GM18526 (cell line): ENCODE measurements around the gene GPHN.

Source experiments
- POLR2A ChIP-seq: IDR thresholded peaks from 3 replicates; pipeline ENCODE4 v1.6.1; 2011; ENCODE audit not compliant: insufficient read length; ENCODE audit errors: extremely low read depth

The GPHN gene

DNA sequence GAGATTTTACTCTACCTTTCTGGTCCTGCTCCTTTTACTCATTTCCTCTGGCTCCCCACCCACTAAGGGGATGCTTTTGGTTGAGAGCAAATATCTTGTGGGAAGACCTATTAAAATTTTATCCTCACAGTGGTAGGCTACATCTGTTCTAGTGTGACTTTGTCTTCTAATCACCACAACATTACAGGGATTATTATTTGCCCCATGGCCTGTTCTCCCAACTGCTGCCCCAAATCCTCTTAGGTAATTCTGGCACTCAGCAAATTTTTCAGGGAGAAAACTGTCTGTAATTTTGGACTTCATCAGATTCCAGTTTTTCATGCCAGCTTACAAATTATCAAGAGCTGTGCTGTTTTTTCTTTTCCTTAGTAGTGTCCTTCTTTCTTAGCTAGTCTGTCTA lies 172.3 kb downstream of the GPHN start:
- TF ChIP-seq POLR2A = no peak

DNA sequence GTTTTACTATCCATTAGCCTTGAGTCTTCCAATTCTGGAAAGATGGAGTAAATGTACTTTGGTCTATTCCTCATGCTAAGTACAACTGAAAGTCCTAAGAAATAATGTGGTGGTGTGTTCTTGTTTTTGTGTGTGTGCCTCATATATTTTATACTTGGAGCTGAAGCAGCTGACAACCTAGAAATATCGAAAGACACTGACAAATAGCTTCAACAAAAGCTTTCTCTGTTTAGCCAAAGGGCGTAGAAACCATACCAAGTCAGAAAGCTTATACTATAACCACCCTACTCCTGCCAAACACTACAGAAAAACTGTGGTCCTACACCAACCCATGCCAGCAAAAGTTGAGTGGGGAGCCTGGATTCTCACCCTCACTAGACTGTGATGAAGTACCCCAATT lies 188.4 kb downstream of the GPHN start:
- no peak for TF ChIP-seq POLR2A

DNA sequence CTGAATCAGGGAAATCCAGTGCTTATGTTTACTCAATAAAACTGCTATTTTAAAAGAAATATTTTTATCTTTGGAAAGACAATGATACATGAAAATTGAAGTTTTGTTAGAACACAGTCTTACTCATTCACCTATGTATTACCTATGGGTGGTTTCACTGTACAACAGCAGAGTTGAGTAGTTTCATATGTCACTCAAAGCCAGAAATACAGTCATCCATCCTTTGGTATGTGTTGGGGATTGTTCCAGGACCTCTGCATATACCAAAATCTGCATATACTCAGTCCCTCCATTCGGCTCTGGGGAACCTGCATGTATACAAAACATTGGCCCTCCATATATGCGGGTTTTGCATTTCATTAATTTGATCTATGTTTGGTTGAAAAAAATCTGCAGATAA lies 190.6 kb downstream of the GPHN start:
- TF ChIP-seq POLR2A = no peak

DNA sequence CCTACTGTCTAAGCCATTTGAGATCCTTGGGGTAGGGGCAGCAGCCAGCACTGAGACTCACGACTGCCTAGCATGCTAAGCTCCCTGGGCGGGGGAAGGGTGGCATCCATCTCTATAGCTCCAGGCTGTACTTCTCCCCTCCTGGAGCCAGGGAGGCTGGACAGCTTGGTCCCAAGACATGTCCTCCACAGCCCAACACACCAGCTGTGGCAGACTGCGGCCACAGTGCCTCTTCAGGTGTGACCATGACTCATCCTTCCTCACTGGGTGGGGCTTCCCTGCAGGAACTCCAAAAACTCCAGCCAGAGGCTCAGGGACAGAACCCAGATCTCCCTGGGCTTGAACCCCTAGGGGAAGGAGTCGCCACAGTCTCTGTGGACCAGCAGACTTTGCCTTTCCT lies 193.9 kb downstream of the GPHN start:
- TF ChIP-seq POLR2A = no peak

DNA sequence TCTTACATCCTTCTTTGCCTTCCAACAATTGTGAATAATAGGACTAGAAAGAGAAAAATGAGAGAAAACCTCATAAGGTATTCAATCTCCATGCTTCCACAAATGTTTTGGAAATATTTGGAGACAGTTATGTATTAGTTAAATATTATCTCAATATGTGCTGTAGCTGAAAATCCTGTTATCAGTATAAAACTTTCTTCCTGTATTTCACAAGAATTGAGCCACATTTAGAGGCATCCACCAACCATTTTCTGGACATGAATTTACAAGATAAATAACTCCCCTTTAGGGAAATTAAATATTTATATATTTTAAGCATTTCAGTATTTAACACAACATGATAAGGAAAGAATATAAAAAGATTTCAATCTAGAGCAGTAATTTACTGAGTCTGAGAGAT lies 200.3 kb downstream of the GPHN start:
- TF ChIP-seq POLR2A = no peak

DNA sequence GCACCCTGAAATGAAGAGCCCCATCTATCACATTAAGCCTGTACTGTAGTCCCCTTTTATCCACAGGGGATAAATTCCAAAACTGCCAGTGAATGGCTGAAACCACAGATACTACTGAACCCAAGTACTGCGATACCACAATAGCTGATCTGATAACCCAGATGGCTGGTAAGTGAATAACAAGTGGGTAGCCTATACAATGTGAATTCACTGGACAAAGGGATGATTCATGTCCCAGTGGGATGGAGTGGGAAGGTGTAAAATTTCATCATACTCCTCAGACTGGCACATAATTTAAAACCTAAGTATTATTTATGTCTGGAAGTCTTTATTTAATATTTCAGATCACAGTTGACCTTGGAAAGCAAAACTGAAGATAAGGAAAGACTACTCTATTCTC lies 201.3 kb downstream of the GPHN start:
- TF ChIP-seq POLR2A = no peak

DNA sequence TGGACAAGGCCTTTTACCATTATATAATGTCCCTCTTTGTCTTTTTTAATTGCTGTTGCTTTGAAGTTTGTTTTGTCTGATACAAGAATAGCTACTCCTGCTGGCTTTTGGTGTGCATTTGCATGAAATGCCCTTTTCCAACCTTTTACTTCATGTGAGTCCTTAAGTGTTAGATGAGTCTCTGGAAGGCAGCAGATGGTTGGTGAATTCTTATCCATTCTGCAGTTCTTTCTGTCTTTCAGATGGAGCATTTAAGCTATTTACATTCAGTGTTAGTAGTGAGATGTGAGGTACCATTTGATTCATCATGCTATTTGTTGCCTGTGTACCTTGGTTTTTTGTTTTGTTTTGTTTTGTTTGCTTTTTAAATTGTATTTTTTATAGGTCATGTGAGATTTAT lies 208.3 kb downstream of the GPHN start:
- TF ChIP-seq POLR2A = no peak

DNA sequence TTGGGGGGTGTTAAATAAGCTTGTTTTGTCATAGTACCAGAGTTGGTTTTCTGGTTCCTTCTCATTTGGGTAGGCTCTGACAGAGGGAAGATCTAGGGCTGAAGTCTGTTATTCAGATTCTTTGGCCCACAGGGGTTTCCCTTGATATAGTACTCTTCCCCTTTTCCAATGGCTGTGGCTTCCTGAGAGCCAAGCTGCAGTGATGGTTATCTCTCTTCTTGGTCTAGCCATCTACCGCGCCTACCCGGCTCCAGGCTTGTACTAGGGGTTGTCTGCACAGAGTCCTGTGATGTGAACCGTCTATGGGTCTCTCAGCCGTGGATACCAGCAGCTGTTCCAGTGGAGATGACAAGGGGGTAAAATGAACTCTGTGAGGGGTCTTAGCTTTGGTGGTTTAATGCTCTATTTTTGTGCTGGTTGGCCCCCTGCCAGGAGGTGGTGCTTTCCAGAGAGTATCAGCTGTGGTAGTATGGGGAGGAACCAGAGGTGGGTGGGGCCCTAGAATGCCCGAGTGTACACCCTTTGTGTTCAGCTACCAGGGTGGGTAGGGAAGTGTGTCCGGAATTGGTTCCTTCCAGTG lies 209.7 kb downstream of the GPHN start:
- TF ChIP-seq POLR2A = no peak

DNA sequence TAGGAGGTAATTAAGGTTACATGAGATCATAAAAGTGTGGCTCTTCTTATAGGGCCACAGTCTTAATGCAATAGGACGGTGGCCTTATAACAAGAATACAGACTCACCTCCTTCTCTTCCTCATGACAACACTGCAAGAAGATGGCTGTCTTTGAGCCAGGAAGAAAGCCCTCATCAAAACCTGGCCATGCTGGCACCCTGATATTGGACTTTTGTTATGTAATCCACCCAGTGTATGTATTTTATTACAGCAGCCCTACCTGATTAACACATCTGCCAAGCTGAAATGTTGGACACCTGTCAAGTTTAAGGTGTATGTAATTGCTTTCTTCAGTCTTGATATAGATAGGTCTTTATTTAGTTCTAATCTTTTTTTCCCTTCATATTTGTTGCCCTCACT lies 217.0 kb downstream of the GPHN start:
- TF ChIP-seq POLR2A = no peak

DNA sequence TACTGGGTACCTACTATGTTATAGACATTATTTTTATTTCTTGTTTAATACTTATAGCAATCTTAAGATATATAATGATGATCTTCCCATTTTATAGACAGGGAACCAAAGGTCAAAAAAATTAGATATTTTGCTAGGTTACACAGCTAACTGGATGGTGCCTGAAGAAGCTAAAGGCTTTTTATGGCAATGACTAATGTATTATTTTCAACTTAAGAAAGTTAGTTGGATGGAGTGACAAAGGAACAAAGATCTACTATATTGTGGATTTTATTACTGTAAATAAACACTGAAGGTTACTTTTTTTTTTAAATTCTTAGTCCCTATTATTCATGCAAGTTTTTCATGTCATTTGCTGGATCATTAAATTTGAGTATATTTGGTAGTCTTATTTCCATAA lies 227.9 kb downstream of the GPHN start:
- TF ChIP-seq POLR2A = no peak

DNA sequence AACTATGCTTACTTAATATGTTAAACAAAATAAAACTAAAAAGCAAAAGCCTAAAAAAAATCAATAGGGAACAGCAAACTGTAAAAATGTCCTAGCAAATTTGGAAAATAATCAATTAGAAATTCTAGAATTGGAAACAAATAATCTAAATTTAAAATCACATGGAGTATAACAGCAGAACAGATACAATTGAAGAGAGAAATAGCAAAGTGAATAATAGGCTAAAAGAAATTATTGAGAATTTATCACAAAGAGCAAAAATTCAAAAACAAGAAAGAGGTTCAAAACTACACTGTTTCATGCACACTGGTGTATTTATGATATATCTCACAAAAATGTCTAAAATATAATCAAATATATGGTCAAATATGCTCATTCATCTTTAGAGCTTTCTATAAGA lies 231.9 kb downstream of the GPHN start:
- TF ChIP-seq POLR2A = no peak

DNA sequence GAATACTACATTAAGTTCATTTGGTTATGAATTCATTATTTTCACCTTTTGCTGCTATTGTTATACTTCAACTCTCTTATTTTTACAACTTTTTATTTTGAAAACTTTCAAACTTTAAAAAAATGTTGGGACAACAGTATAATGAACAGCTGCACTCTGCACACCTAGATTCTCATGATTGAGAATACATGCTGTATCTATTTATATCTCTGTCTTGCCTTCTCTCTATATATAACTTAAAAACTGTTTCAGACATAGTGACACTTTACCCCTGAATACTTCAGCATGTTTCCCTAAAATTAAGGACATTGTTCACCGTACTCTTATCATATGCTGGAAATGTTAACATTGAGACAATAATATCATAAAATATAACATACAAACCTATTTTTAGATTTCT lies 237.1 kb downstream of the GPHN start:
- no peak for TF ChIP-seq POLR2A

DNA sequence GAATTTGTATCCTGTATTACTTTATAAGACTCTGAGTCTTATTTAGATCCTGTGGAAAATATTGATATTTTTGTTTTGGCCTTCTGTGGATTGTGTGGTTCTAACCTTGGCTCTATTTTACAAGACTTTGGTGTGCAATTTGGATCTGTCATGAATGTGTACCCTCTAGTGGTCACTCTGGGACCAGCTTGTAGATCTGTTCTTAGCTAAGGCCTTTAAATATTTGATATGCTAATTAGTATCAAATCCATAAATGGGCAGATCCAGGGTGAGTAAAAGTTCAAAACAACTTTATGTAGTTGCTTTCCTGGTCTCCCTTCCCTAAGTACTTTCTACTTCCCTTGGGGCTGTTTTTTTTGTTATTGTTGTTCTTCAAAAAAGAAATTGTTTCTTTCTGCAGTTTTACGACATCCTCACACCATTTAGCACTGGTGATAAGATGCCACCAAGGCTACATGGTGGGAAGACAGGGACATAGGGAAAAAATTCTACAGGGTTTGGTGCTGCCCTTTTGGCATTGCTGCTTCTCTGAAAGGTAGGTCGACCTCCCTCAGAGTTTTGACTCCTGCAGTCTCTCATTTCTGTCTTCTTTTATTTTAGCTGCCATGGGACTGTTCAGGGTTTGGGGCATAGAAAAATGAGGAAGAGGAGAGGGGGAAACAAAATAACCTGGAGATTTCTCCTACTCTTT lies 238.5 kb downstream of the GPHN start:
- no peak for TF ChIP-seq POLR2A

DNA sequence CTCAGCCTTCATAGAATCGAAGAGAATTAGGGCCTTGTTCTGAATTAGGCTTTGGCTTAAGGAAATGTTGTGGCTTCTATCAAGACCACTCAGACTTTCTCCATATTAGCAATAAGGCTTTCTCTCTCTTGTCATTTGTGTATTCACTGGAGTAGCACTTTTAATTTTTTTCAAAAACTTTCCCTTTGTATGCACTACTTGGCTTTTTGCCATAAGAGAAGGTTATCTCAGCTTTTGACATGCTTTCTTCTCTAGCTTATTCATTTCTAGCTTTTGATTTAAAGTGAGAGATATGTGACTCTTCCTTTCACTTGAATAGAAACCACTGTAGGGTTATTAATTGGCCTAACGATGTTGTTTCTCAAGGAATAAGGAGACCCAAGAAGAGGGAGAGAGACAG lies 244.2 kb downstream of the GPHN start:
- no peak for TF ChIP-seq POLR2A

DNA sequence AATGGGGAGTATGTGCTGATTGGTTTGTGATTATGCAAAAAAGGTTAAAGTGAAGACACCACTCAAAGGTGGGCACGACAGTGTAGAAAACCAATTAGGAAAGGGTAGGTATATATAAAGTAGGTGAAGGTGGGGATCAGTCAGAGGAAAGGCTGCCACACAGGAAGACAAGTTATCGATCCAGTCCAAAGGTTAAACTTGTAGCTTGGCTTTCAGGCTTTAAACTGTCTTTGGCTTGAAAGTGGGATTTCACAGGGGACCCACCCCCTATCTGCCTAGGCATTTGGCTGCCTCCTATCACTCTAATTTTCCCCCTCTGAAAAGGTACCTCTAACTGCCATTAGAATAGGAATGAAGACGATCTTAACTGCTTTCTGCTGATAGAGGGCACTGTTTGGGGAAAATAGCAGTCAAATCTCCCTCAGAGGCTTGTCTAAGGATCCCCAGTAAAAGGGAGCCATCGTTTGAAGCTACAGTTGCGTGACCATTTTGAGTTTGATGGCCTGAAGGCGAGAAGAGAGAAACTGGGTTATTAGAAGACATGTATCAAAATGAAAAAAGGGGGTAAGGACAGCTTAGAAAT lies 250.2 kb downstream of the GPHN start:
- TF ChIP-seq POLR2A = no peak

DNA sequence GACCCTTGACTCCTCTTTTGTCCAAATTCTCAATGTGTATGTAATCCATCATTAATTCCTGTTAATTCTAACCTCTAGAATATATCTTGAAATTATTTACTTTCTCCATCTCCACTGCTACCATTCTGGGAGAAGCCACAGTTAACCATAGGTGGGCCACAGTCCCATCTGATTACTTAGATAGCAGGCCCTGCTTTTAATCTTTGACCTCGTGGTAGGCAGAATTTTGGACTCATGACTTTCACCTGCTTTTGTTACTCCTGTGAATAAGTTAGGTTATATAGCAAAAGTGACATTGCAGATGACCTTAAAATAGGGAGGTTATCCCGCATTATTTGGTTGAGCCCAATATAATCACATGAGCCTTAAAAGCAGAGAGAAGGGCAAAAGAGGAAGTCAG lies 264.2 kb downstream of the GPHN start:
- no peak for TF ChIP-seq POLR2A

DNA sequence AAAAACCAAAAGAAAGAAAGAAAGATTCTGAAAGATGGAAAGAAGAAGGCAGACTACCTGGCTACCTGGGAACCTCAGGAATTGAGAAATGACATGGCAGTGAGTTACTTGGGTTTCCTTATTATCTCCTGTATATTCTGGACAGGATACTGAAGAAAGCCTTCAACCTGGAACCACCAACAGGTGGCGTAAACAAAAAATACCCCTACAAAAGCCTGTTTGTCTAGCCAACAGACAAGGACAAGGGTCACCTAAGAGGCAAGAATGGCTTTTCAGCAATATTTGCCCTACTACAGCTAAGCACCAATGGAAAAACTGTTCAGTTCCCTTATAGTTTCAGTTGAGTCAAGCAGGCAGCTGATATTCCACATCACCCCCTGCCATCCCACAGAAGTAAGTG lies 274.9 kb downstream of the GPHN start:
- no peak for TF ChIP-seq POLR2A
